SH-SY5Y (cell line): ENCODE measurements around the gene PLAAT2.

Source experiments
- GATA2 ChIP-seq: IDR thresholded peaks from 2 replicates; pipeline ENCODE4 v1.6.1; 2011; ENCODE audit warnings: mild to moderate bottlenecking, low read depth, low read length
- GATA3 ChIP-seq: IDR thresholded peaks from 2 replicates; pipeline ENCODE4 v1.6.1; 2011; ENCODE audit warnings: low read depth, mild to moderate bottlenecking, low read length, moderate library complexity

GRCh38 chr11:63506876-63507275 is 56.3 kb downstream of the PLAAT2 start:
- TF ChIP-seq GATA2 (no peak), GATA3 (no peak)
